BJ (cell line): ENCODE data around the gene FANK1. TPM values are rescaled to one million over a fixed set of nuclear protein-coding genes. Genes with fewer than 3 reads are reported as not detected.

ENCODE experiments used
- CTCF ChIA-PET: fragments of 350-600 bp; formaldehyde crosslinking; extraction: SDS; loops from one replicate; lab custom pipeline; 2021; ENCODE audit warnings: antibody characterized with exemption, inconsistent platforms; lab: Yijun Ruan, JAX
- POLR2A ChIA-PET: fragments of 300-600 bp; sonication (Branson Sonifier 250); formaldehyde crosslinking; extraction: SDS; loops from one replicate; lab custom pipeline; 2021; ENCODE audit warnings: antibody characterized with exemption; lab: Charles Lee
- DNase-seq: peaks from one replicate; pipeline ENCODE4 v3.0.0-alpha.2; 2011; ENCODE audit warnings: low read depth
- H3K27me3 ChIP-seq: 2 replicates; pipeline ENCODE4 v1.6.0; 2011; ENCODE audit warnings: low read length; ENCODE audit not compliant: control insufficient read depth, insufficient read depth
- H3K36me3 ChIP-seq: 2 replicates; pipeline ENCODE4 v1.5.1; 2011; ENCODE audit warnings: low read length; ENCODE audit not compliant: control insufficient read depth, insufficient read depth
- H3K4me3 ChIP-seq: 2 replicates; pipeline ENCODE4 v1.5.1; 2011; ENCODE audit warnings: low read depth, mild to moderate bottlenecking, control low read depth, low read length
- CTCF ChIP-seq: IDR thresholded peaks from 2 replicates; pipeline ENCODE4 v1.5.1; 2011; ENCODE audit warnings: low read depth, mild to moderate bottlenecking, control low read depth, inconsistent platforms, low read length, moderate library complexity; ENCODE audit not compliant: insufficient read depth
- polyA plus RNA-seq: library from polyadenylated mRNA; depleted of rRNA; stranded (reverse); fragments of >200 nt; gene quantifications from 2 replicates; pipeline ENCODE4 v1.2.3, GENCODE V29; 2011

FANK1 gene
- polyA plus RNA-seq, 1 experiment = 1.8 TPM

GRCh38 chr10:125936331-125936730, 40.0 kb downstream of the FANK1 start:
- ChIA-PET CTCF (interaction anchor here (2.8 to 6.1 kb wide), 2 partner anchors 566 to 813 kb away, joined by 23 to 66 read pairs; no protein-coding TSS in a partner anchor), POLR2A (no interaction called here)
- Histone ChIP-seq H3K36me3 (no peaks in the 10 kb centered on the region), H3K27me3 (no peaks in the 10 kb centered on the region), H3K4me3 (no peak overlapping the region)
- DNase-seq = no peak
- TF ChIP-seq CTCF = no peak

GRCh38 chr10:125940515-125940914, 44.2 kb downstream of the FANK1 start:
- DNase-seq = no peak
- Histone ChIP-seq H3K27me3 (no peaks in the 10 kb centered on the region), H3K4me3 (no peak overlapping the region), H3K36me3 (no peaks in the 10 kb centered on the region)
- TF ChIP-seq CTCF = no peak
- ChIA-PET POLR2A (no interaction called here), CTCF (no interaction called here)

GRCh38 chr10:125951290-125951689, 54.9 kb downstream of the FANK1 start:
- Histone ChIP-seq H3K27me3 (no peaks in the 10 kb centered on the region), H3K36me3 (no peaks in the 10 kb centered on the region), H3K4me3 (no peak overlapping the region)
- TF ChIP-seq CTCF = no peak
- DNase-seq = no peak
- ChIA-PET CTCF (no interaction called here), POLR2A (no interaction called here)

- ChIA-PET CTCF (interaction anchor here (0.7 to 1.0 kb wide), 2 partner anchors 11 to 28 kb away, joined by 3 read pairs; no protein-coding TSS in a partner anchor), POLR2A (no interaction called here)
- Histone ChIP-seq H3K4me3 (no peak overlapping the region), H3K36me3 (no peaks in the 10 kb centered on the region), H3K27me3 (no peaks in the 10 kb centered on the region)
- no peak for DNase-seq
- TF ChIP-seq CTCF = no peak
Observed at GRCh38 chr10:125953778-125954385, 57.5 kb downstream of the FANK1 start.

- no peaks in the 10 kb centered on the region for H3K27me3 ChIP-seq
- CTCF ChIA-PET = interaction anchor here (1.0 to 1.8 kb wide), 2 partner anchors 11 to 548 kb away, joined by 3 read pairs; no protein-coding TSS in a partner anchor
- no peak overlapping the region for H3K4me3 ChIP-seq
- no peak for DNase-seq
- POLR2A ChIA-PET = no interaction called here
- H3K36me3 ChIP-seq = no peaks in the 10 kb centered on the region
- no peak for TF ChIP-seq CTCF
Observed at GRCh38 chr10:125955766-125956165, 59.4 kb downstream of the FANK1 start.
